Activated naive CD8-positive, alpha-beta T cell (primary cell): ENCODE results near the gene ZSCAN30.

Source experiments
- H3K27ac Mint-ChIP-seq: one replicate; pipeline ENCODE4 v1.8.0; 2021; ENCODE audit warnings: mixed read lengths
- H3K27me3 Mint-ChIP-seq: one replicate; pipeline ENCODE4 v1.8.0; 2021; ENCODE audit warnings: mixed read lengths
- H3K36me3 Mint-ChIP-seq: one replicate; pipeline ENCODE4 v1.8.0; 2021; ENCODE audit warnings: mixed read lengths
- H3K4me1 Mint-ChIP-seq: one replicate; pipeline ENCODE4 v1.8.0; 2021; ENCODE audit warnings: low read depth, mixed read lengths
- H3K4me3 Mint-ChIP-seq: one replicate; pipeline ENCODE4 v1.8.0; 2021; ENCODE audit warnings: mild to moderate bottlenecking, mixed read lengths
- H3K9me3 Mint-ChIP-seq: one replicate; pipeline ENCODE4 v1.8.0; 2021; ENCODE audit warnings: low read depth, mixed read lengths

The ZSCAN30 gene

GRCh38 chr18:35296060-35296459 lies 6.0 kb upstream of the ZSCAN30 start:
- Mint-ChIP-seq H3K4me1 (peaks cover 43% of the 10 kb centered on the region), H3K27me3 (no peaks in the 10 kb centered on the region), H3K27ac (no peak overlapping the region), H3K4me3 (no peak overlapping the region), H3K9me3 (peaks cover 23% of the 10 kb centered on the region), H3K36me3 (peaks cover 68% of the 10 kb centered on the region)

DNA sequence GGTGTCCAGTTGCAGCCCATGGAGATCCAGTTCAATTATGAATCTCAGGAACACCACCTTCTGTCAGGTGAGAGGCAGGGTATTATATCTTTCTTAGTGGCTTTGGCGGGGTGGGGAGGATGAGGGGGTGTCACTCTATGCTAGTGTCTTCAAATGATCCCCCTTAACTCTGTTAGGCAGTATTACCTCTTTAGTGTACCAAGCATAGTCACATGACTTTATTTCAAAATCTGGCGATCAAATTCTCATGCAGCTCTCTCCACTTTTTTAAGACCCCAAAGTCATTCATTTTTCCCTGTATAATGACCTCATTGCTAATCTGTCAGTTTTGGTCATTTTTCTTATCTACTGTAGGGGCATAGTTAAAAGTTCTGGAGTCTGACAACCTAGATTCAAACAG lies 1.1 kb upstream of the ZSCAN30 start:
- H3K27me3 Mint-ChIP-seq = no peaks in the 10 kb centered on the region
- H3K4me1 Mint-ChIP-seq = peaks cover 67% of the 10 kb centered on the region
- H3K4me3 Mint-ChIP-seq = peak overlapping the region; percentile 99
- H3K9me3 Mint-ChIP-seq = peaks cover 4% of the 10 kb centered on the region
- peaks cover 31% of the 10 kb centered on the region for H3K36me3 Mint-ChIP-seq
- H3K27ac Mint-ChIP-seq = peak overlapping the region; percentile 95

- Mint-ChIP-seq H3K36me3 (peaks cover 22% of the 10 kb centered on the region), H3K27ac (peak overlapping the region; percentile 95), H3K9me3 (peaks cover 5% of the 10 kb centered on the region), H3K4me3 (peak overlapping the region; percentile 99), H3K4me1 (peaks cover 59% of the 10 kb centered on the region), H3K27me3 (no peaks in the 10 kb centered on the region)
Measured at GRCh38 chr18:35289727-35290093, 319 bp downstream of the ZSCAN30 start.

DNA sequence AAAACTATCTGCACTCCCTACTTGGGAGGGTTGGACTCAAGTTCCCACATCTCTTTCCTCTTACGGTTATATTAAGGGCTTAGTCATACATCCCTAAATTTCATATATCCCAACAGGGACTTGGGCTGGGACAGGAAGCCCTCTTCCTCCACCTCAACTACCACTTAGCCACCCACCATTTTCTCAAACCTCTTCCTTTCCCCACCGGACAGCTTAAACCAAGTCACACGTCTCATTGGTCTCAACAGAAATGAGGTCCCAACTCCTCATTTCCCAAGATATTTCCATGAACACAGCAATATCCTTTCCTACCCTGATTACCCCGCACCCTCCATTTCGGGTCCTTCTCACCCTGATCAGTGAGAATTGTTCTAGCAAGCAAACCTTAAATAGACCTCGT lies 736 bp downstream of the ZSCAN30 start:
- H3K4me1 Mint-ChIP-seq = peaks cover 57% of the 10 kb centered on the region
- H3K27ac Mint-ChIP-seq = peak overlapping the region; percentile 95
- peaks cover 19% of the 10 kb centered on the region for H3K36me3 Mint-ChIP-seq

GRCh38 chr18:35284841-35285240 lies 5.2 kb downstream of the ZSCAN30 start:
- Mint-ChIP-seq H3K9me3 (peaks cover 5% of the 10 kb centered on the region), H3K36me3 (peaks cover 19% of the 10 kb centered on the region), H3K4me1 (peaks cover 31% of the 10 kb centered on the region), H3K4me3 (no peak overlapping the region), H3K27ac (no peak overlapping the region), H3K27me3 (no peaks in the 10 kb centered on the region)

More for the DNA sequence above, 736 bp downstream of the ZSCAN30 start:
- Mint-ChIP-seq H3K27me3 (no peaks in the 10 kb centered on the region), H3K9me3 (peaks cover 5% of the 10 kb centered on the region), H3K4me3 (peak overlapping the region; percentile 99)

GRCh38 chr18:35283923-35284794 lies 5.9 kb downstream of the ZSCAN30 start:
- Mint-ChIP-seq H3K4me1 (peaks cover 28% of the 10 kb centered on the region), H3K27ac (no peak overlapping the region), H3K27me3 (no peaks in the 10 kb centered on the region), H3K4me3 (no peak overlapping the region), H3K36me3 (peaks cover 22% of the 10 kb centered on the region), H3K9me3 (peaks cover 8% of the 10 kb centered on the region)

GRCh38 chr18:35282353-35282752 lies 7.7 kb downstream of the ZSCAN30 start:
- H3K27ac Mint-ChIP-seq = no peak overlapping the region
- no peaks in the 10 kb centered on the region for H3K27me3 Mint-ChIP-seq
- peaks cover 25% of the 10 kb centered on the region for H3K36me3 Mint-ChIP-seq
- no peak overlapping the region for H3K4me3 Mint-ChIP-seq
- peaks cover 11% of the 10 kb centered on the region for H3K9me3 Mint-ChIP-seq
- H3K4me1 Mint-ChIP-seq = peaks cover 30% of the 10 kb centered on the region

- Mint-ChIP-seq H3K36me3 (peaks cover 23% of the 10 kb centered on the region), H3K27me3 (no peaks in the 10 kb centered on the region), H3K9me3 (peaks cover 5% of the 10 kb centered on the region), H3K4me3 (no peak overlapping the region), H3K27ac (no peak overlapping the region), H3K4me1 (peaks cover 23% of the 10 kb centered on the region)
Measured at GRCh38 chr18:35278969-35279368, 11.1 kb downstream of the ZSCAN30 start.

DNA sequence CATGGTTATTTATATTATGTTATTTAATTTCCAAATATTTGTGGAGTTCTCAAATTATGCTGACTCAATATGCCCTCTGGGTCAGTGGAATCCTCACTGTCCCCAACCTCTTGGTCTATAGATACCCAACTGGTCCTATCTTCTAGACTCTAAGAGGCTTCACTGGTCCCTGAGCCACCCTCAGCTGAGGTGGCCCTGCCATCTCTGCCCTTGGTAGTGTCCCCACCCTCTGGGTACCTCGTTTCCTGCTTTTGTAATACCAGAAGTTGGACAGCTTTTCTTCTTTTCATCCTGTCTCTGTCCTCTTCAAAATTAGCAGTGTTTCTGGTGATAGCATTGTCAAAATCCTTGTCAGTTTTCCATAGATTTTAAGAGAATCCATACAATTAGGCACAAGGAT lies 11.9 kb downstream of the ZSCAN30 start:
- Mint-ChIP-seq H3K4me3 (no peak overlapping the region), H3K27ac (no peak overlapping the region), H3K9me3 (peaks cover 5% of the 10 kb centered on the region), H3K36me3 (peaks cover 23% of the 10 kb centered on the region), H3K4me1 (peaks cover 23% of the 10 kb centered on the region), H3K27me3 (no peaks in the 10 kb centered on the region)

GRCh38 chr18:35277633-35278032 lies 12.4 kb downstream of the ZSCAN30 start:
- no peak overlapping the region for H3K27ac Mint-ChIP-seq
- H3K36me3 Mint-ChIP-seq = peaks cover 21% of the 10 kb centered on the region
- peaks cover 5% of the 10 kb centered on the region for H3K9me3 Mint-ChIP-seq
- no peaks in the 10 kb centered on the region for H3K27me3 Mint-ChIP-seq
- H3K4me1 Mint-ChIP-seq = peaks cover 22% of the 10 kb centered on the region
- H3K4me3 Mint-ChIP-seq = no peak overlapping the region

- peaks cover 13% of the 10 kb centered on the region for H3K36me3 Mint-ChIP-seq
- H3K27me3 Mint-ChIP-seq = no peaks in the 10 kb centered on the region
- peaks cover 17% of the 10 kb centered on the region for H3K4me1 Mint-ChIP-seq
- no peak overlapping the region for H3K4me3 Mint-ChIP-seq
- H3K9me3 Mint-ChIP-seq = peaks cover 5% of the 10 kb centered on the region
- H3K27ac Mint-ChIP-seq = no peak overlapping the region
Measured at GRCh38 chr18:35276267-35276666, 13.8 kb downstream of the ZSCAN30 start.

DNA sequence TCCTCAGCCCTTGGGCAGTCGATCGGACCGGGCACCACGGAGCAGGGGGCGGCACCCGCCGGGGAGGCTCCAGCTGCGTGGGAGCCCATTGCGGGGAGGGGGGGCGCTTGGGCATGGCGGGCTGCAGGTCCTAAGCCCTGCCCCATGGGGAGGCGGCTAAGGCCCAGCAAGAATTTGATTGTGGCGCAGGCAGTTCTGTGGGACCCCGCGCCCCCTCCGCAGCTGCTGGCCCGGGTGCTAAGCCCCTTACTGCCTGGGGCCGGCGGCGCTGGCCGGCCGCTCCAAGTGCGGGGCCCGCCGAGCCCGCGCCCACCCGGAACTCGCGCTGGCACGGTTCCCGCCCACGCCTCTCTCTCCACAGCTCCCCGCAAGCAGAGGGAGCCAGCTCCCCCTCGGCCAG lies 18.4 kb downstream of the ZSCAN30 start:
- peaks cover 8% of the 10 kb centered on the region for H3K9me3 Mint-ChIP-seq
- no peak overlapping the region for H3K4me3 Mint-ChIP-seq
- peaks cover 8% of the 10 kb centered on the region for H3K36me3 Mint-ChIP-seq
- H3K27ac Mint-ChIP-seq = no peak overlapping the region
- H3K4me1 Mint-ChIP-seq = peaks cover 17% of the 10 kb centered on the region
- no peaks in the 10 kb centered on the region for H3K27me3 Mint-ChIP-seq

DNA sequence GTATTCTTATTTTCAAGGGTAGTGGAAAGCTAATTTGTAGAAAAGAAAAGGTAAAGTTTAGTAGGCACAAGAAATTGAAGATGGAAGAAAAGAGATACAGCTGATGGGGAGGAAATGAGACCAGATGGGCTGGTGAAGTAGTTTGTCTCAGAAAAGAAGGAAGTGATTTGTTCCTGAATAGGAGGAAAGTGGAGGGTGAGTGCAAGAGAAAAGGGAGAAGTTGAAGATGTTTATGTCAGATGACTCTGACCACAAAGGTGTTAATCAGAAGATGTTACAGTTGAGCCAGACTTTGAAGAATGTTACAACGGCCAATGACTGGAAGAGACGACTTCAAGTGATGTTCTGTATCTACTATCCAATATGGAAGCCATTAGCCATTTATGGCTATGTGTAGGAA lies 21.2 kb downstream of the ZSCAN30 start:
- Mint-ChIP-seq H3K4me1 (peaks cover 26% of the 10 kb centered on the region), H3K36me3 (peaks cover 2% of the 10 kb centered on the region), H3K27me3 (no peaks in the 10 kb centered on the region), H3K9me3 (peaks cover 12% of the 10 kb centered on the region), H3K4me3 (peak overlapping the region; percentile 93), H3K27ac (no peak overlapping the region)

GRCh38 chr18:35267809-35268208 lies 22.2 kb downstream of the ZSCAN30 start:
- H3K4me1 Mint-ChIP-seq = peaks cover 26% of the 10 kb centered on the region
- H3K4me3 Mint-ChIP-seq = peak overlapping the region; percentile 93
- no peaks in the 10 kb centered on the region for H3K27me3 Mint-ChIP-seq
- peaks cover 5% of the 10 kb centered on the region for H3K36me3 Mint-ChIP-seq
- H3K27ac Mint-ChIP-seq = peak overlapping the region; percentile 88
- peaks cover 12% of the 10 kb centered on the region for H3K9me3 Mint-ChIP-seq

DNA sequence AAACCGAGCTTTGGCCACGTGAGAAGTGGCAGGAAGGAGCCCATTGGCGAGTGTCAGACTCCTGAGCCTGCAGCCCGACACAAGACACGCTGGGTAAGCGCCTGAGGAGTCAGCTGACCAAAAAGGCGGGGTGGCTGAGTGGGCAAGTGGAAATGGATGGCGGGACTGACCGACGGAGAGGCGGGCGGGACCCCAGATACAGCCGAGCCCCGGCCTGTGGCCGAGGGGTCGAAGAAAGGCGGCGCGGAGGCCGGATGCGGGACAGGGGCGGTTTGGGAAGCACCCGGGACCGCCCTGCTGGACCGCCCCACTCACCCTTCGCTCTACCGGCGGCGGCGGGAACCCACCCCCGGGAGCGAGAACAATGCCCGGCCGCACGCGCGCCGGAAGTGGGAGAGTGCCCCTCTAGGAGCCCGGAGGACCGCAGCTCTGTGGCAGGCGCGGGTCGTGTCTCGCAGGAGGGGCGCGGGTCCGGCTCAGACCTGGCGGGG lies 22.8 kb downstream of the ZSCAN30 start:
- peaks cover 26% of the 10 kb centered on the region for H3K4me1 Mint-ChIP-seq
- peaks cover 5% of the 10 kb centered on the region for H3K36me3 Mint-ChIP-seq
- no peaks in the 10 kb centered on the region for H3K27me3 Mint-ChIP-seq
- H3K9me3 Mint-ChIP-seq = peaks cover 12% of the 10 kb centered on the region
- peak overlapping the region; percentile 96 for H3K27ac Mint-ChIP-seq
- peak overlapping the region; percentile 93 for H3K4me3 Mint-ChIP-seq

DNA sequence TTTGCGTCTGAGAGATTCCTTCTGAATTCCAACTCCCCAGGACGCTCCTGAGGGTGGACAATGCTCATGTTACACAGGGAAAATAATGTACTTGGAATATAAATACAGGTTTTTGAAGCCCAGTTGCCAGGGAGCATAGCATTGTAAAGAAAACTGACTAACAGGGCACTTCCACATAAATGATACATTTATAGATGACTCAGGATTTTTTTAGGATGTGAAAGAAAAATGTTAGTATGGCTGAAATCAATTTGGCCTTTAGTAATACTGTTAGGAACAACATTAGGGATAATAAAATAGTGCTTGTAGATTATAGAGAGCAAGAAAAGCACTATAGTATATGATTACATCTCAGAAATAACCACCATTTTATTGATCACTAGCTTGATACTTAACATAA lies 25.6 kb downstream of the ZSCAN30 start:
- Mint-ChIP-seq H3K4me1 (peaks cover 26% of the 10 kb centered on the region), H3K27ac (no peak overlapping the region), H3K27me3 (no peaks in the 10 kb centered on the region), H3K9me3 (peaks cover 12% of the 10 kb centered on the region), H3K4me3 (no peak overlapping the region), H3K36me3 (peaks cover 11% of the 10 kb centered on the region)
